NCI-H446 (cell line): ENCODE measurements around the gene FZD4.

Experiments
- DNase-seq, 2 experiments: peaks; one replicate each; lab custom pipeline; 2025; lab: John Stamatoyannopoulos, UW

The FZD4 gene

DNA sequence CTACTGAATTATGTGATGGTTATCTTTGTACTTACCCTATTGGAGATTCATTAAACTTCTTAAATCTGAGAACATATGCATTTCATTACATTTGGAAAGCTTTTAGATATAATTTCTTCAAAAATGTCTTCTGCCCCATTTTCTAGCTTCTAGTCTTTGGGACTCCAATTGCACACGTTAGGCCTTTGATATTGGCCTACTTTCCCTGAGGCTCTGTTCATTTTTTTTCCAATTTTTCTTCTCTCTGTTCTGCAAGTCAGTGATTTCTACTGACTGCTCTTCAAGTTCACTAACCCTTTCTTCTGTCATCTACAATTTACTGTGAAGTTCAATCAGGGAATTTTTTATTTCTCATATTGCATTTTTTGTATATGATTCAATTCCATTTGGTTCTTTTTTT is 43.0 kb downstream of the FZD4 start:
- DNase-seq, result no peak

DNA sequence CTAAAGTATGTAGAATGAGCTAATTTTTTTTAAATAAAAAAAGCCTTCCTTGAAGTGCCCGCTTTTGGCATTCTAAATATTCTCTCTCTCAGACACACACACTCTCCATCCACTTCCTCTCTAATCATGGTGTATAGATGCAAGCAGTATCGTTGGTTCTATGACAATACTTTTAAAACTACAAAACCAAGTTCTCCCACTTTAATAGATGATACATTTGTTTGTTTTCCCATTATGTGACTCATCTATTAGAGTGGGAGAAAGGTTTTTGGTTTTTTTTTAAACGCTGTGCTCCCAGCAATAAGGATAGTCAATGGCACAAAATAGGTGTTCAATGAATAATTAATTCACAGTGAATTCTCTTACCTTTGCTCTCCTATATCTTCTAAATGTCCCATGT is 44.6 kb downstream of the FZD4 start:
- no peak for DNase-seq

GRCh38 chr11:86906198-86906597 is 49.0 kb downstream of the FZD4 start:
- DNase-seq, result no peak

DNA sequence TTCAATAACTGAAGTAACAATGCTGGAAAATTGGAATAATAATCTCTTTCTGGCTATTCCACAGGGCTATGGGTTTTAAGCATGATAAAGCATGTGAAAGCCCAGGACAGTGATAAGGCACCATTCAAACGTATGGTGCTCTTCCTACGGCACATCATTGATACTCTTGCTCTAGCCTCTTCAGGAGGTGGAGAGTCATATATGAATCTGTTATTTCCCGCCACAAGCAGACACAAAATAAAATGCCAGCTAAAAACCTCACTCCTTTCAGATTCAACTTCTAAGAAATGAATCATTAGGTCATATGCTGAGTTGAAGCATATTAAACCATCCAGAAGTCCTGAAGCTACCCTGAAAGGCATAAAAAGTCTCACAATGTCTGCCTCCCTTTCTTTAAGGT is 49.9 kb downstream of the FZD4 start:
- no peak for DNase-seq

- no peak for DNase-seq
Measured at GRCh38 chr11:86904001-86904400, 51.2 kb downstream of the FZD4 start.

- no peak for DNase-seq
Measured at GRCh38 chr11:86902345-86902744, 52.9 kb downstream of the FZD4 start.

DNA sequence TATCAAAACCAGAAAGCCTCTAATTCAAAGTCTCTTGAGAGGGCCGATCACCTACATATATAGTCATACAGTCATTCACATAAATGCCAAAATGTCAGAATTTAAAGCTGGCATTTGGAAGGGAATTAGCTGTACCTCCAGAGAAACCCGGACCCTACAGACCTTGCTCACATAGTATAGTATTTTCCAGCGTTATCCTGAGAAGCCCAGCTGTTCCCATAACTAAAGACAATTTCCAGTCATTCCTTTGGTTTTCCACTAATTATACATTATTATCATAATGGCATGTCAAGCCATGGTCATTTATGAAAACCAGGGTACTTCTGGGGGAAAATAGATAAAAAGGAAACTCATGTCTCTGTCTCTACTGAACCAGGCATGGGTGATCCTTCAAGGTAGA is 53.6 kb downstream of the FZD4 start:
- DNase-seq, result no peak

- no peak for DNase-seq
Measured at GRCh38 chr11:86900162-86900561, 55.0 kb downstream of the FZD4 start.

- DNase-seq, result no peak
Measured at GRCh38 chr11:86898689-86899088, 56.5 kb downstream of the FZD4 start.

DNA sequence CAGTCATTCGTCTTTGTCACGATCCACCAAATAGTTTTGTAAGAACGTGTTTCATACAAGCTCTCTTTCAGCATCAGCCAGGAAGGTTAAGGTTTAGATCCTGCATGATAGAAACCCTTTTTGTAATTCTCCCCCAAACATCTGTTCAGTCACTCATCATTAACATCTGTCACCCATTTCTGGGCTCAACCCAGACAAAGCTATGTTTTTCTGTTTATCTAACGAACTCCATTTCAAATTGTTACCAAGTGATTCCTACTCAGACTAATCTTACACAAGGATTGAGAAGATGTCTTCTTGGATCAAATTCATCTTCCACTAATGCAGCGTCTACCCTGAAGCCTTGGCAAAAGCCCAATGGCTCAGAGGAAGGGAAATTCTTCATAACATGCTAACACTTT is 58.8 kb downstream of the FZD4 start:
- DNase-seq, result peak in 1 of 2 experiments; percentile 21
